HG03045 (cell line): ENCODE results near the gene ARHGAP6.
"Not testable (repeated sequence)": the region's sequence is repeated elsewhere in the genome, so short reads cannot be mapped to it uniquely, and the experiment has no call there.

ENCODE experiments used
- ATAC-seq: cut with Tn5 transposase; IDR thresholded peaks from one replicate; pipeline ENCODE4 v1.9.1; 2021; ENCODE audit warnings: mild to moderate bottlenecking, moderate library complexity; ENCODE audit not compliant: unreplicated experiment

Gene ARHGAP6

GRCh38 chrX:11648705-11649519 is 16.8 kb downstream of the ARHGAP6 start:
- ATAC-seq = no peak

DNA sequence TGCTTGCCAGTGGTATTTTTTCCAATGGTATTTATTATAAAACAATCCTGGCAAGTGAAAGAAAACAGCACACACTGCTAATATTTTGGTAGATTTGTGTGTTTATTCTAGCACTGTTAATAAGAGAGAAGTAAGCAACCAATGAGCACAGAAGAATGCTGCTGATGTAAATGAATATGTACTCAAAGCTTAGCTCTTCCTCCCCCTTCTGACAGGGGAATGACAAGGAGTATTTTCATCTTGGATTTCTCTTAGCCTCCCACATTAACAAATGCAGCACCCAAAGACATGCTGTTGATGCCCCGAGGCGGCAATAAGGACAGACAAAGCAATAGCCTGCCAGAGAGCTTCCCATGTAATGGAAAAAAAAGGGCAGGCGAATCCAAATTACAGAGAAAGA is 18.6 kb downstream of the ARHGAP6 start:
- no peak for ATAC-seq

GRCh38 chrX:11641349-11642065 is 24.2 kb downstream of the ARHGAP6 start:
- no peak for ATAC-seq

DNA sequence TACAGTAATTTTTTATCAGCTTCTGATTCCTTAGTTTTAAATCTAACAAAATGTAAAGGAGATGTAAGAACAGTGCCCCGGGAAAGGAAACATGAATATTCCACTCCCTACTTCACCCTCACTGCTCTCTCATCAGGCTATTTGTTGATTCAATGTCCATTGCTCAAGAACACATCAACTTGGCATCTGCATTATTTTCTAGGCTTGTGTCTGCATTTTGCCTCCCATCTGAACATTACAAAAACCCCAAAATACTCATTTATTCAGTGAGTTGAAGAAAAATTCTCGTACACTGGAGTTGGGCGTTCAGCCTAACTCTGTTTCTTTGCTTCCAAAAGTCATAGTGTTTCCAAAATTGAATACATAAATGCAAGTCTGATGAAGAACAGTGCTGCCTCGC is 25.6 kb downstream of the ARHGAP6 start:
- no peak for ATAC-seq

DNA sequence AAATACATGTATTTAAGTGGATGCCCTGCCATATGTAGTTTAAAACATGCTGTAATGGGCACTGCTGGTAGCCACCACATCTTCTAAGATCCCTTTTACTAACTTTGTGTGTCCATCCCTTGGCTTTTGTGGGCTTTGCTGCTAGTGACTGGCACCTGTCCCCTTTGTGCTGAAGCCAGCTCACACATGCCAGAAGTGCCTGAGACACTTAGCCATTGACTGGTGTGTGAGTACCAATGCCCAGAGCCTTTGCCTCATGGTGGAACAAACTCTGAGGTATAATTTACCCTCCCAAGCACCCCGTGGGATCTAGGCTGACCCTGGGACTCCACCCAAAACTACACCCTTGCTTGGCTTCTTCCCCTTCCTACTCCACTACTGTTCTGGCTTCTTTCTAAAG is 33.0 kb downstream of the ARHGAP6 start:
- no peak for ATAC-seq

DNA sequence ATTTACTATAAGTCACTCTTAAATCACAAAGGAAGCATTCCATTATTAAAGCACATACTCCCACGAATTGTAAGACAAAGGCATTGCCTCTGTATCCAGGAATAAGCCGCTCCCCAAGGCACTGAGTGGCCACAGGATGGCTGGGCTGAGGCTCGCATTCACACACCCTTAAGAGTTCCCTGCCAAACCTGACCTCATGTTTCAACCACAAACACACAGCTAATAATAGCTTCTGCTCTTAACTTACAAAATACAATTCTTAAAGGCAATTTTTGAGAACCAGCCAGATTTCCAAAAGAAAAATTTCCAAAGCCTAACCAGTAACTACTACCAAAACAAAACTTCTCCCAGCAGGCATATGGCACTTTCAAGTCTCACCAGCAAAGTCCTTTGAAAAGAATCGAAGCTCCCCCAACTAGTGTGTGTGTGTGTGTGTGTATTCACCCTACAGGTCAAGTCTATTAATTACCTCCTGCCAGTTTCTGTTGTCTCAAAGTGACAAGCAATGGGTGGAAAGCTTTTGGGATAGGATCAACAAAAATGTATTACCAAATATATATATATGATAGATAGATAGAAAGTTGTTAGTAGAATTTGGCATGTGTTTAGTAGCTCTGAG is 36.0 kb downstream of the ARHGAP6 start:
- ATAC-seq = no peak

DNA sequence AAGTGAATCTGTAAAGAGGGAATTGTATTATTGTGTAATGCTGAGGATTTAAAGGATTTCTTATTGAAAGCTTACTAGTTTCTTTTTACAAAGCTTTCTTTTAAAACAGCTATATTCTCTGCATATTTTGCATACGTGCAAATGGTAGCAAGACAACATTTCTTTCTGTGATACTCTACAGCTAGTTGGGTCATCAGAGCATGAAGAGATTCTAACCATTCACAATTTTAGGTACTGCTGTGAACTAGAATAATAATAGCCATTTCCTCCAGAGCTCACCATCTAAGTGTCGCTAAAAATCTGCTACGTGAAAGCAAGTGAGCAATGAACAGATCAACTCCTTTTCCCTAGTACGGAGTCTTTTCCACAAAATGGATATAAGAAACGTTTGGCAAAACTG is 37.3 kb downstream of the ARHGAP6 start:
- ATAC-seq = no peak

- no peak for ATAC-seq
These were observed 39.4 kb downstream of the ARHGAP6 start for GRCh38 chrX:11626351-11626750.

GRCh38 chrX:11619441-11619840 is 46.3 kb downstream of the ARHGAP6 start:
- no peak for ATAC-seq

- ATAC-seq = not testable (repeated sequence)
These were observed 51.5 kb downstream of the ARHGAP6 start for GRCh38 chrX:11614253-11614652.

DNA sequence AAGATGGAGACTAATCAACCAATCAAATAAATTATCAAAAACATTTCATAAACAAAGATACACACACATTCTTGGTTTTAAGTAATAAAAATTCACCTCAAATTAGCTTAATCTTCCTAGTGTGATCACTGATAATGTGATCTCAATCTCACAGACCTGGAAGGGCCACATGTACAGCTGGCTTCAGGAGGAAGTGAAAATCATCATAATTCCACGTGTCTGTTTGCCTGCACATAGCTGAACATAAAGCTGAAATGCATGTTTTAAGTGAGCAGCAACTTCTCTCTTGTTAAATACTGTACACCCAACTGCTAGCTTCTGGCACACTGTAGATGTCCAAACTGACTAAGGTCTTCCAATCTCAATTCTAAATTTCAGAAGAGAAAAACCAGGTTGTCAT is 53.8 kb downstream of the ARHGAP6 start:
- ATAC-seq = no peak

GRCh38 chrX:11611161-11611560 is 54.6 kb downstream of the ARHGAP6 start:
- ATAC-seq = no peak

GRCh38 chrX:11609109-11609508 is 56.6 kb downstream of the ARHGAP6 start:
- ATAC-seq = no peak

GRCh38 chrX:11606408-11606807 is 59.3 kb downstream of the ARHGAP6 start:
- ATAC-seq = no peak

- no peak for ATAC-seq
These were observed 65.1 kb downstream of the ARHGAP6 start for GRCh38 chrX:11600578-11600977.

DNA sequence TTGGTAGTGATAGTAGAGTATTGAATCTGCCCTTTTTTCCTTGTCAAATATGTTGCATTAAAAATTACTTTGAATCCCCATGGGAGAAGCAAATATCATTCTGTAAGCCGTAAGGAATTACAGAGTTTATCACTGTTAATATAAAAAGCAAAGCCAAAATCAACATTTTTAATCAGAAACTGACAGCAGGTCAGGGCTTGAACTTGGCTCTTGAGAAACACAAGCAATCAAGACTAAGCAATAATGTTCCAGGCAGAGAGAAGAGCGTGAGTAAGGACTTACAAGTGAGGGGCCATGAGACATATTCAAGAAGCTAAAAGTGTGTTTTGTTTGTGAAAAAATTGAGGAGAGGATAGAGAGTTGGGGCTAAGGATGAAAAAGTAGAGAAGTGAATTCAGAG is 68.2 kb downstream of the ARHGAP6 start:
- ATAC-seq = no peak

DNA sequence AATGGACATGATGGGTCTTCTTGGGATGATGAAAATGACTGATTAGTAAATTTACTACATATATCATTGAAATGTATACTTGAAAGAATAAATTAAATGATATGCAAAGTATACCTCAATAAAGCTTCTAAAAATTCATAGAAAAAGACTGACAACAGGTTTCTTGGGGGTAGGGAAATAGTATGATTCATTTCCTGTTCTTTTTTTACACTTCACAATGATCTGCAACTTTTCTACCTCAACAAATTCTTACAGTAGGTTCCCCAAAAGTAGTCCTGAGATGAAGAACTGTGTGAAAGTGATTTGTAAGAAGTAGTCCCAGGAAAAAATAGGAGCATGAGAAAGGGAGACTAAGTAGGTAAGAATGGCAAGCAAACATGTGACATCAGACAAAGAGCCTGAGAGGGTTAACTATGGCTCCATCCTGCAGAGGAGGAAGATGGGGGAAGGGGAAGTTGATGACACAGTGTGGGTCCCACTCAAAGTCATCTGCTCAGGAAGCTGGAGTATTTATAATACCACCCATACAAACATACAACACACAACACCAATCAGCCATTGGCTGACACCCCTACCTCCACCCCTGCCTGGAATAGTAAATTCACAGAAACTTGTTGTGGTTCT is 73.9 kb downstream of the ARHGAP6 start:
- no peak for ATAC-seq

DNA sequence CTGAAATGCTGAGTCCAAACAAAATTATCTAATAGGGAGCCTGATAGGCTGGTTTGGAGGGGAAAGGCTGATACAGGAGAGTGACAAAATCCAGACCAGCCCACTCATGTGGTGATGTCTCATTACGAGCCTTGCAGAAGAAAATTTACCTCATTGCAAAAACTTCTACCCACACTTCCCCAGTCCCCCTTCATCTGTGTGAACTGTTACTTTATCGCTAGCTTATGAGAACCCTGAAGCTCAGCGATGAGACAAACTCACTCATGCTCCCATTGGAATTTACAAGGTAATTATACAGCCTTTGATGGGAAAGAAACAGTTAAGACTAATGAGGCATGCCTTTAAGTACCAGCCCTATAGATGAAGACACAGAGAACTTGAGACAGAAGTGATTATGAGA is 76.1 kb downstream of the ARHGAP6 start:
- no peak for ATAC-seq

- no peak for ATAC-seq
These were observed 77.6 kb downstream of the ARHGAP6 start for GRCh38 chrX:11588097-11588496.

DNA sequence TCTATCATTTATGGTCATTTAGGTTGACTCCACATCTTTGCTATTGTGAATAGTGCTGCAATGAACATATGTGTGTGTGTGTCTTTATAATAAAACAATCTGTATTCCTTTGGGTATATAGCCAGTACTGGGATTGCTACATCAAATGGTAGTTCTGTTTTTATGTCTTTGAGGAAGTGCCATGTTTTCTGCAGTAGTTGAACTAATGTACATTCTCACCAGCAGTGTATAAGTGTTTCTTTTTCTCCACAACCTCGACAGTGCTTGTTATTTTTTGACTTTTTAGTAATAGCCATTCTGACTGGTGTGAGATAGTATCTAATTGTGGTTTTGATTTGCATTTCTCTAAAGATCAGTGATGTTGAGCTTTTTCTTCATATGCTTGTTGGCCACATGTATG is 80.5 kb downstream of the ARHGAP6 start:
- no peak for ATAC-seq

- no peak for ATAC-seq
These were observed 84.9 kb downstream of the ARHGAP6 start for GRCh38 chrX:11580789-11581188.
